ENCODE data around the gene IGFBP7. TPM values are rescaled to one million over a fixed set of nuclear protein-coding genes. Genes with fewer than 3 reads are reported as not detected.

Gene IGFBP7, protein sequence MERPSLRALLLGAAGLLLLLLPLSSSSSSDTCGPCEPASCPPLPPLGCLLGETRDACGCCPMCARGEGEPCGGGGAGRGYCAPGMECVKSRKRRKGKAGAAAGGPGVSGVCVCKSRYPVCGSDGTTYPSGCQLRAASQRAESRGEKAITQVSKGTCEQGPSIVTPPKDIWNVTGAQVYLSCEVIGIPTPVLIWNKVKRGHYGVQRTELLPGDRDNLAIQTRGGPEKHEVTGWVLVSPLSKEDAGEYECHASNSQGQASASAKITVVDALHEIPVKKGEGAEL
- total RNA-seq (2022; extraction: Qiagen RNA extraction; ENCODE audit: low read depth): 196 to 346 TPM (median 268 TPM) in 5 replicates

DNA sequence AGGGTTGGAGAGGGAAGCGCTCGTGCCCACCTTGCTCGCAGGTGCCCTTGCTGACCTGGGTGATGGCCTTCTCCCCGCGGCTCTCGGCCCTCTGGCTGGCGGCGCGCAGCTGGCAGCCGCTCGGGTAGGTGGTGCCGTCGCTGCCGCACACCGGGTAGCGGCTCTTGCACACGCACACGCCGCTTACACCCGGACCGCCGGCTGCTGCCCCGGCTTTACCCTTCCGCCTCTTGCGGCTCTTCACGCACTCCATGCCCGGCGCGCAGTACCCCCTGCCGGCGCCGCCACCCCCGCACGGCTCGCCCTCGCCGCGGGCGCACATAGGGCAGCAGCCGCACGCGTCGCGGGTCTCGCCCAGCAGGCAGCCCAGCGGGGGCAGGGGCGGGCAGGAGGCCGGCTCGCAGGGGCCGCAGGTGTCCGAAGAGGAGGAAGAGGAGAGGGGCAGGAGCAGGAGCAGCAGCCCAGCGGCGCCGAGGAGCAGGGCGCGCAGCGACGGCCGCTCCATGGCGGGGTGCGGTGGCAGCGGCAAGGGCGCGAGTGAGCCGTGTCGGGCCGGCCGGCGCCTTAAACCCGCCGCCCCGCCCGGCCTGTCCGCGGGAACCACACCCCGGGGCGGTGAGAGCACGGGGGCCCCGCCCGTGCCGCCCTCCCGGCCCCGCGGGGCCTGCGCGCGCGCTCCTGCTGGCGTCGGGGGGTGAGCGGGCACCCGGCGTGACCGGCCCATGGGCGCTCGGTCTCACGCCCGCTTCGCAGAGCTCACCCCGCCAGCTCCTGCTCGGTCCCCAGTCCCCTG, at the start of gene IGFBP7:
Gene IGFBP7 (minus strand): TSS at position 539 of the 793 bp plus-strand sequence. CDS start 34 bp downstream, at position 505.

Other genes starting within 250 kb of the IGFBP7 start
- 5.3 to 11.3 TPM (median 8.2 TPM) in 5 replicates for gene REST, start 202.5 kb downstream of the IGFBP7 start, total RNA-seq (2022; extraction: Qiagen RNA extraction; ENCODE audit: low read depth)
- 14.3 to 17.5 TPM (median 16.2 TPM) in 5 replicates for gene NOA1, start 132.8 kb downstream of the IGFBP7 start, total RNA-seq (2022; extraction: Qiagen RNA extraction; ENCODE audit: low read depth)
- gene POLR2B, start 131.5 kb downstream of the IGFBP7 start, total RNA-seq (2022; extraction: Qiagen RNA extraction; ENCODE audit: low read depth): 61.5 to 79.5 TPM (median 65.0 TPM) in 5 replicates